ENCODE measurements around the gene USP32. TPM values are rescaled to one million over a fixed set of nuclear protein-coding genes. Genes with fewer than 3 reads are reported as not detected.
"Not testable (repeated sequence)": the region's sequence is repeated elsewhere in the genome, so short reads cannot be mapped to it uniquely, and the experiment has no call there.

Gene USP32
- polyA plus RNA-seq, 1 experiment: 23.8 TPM

- H3K4me3 ChIP-seq (ENCODE audit: low read depth, low read length): no peak overlapping the region
- TF ChIP-seq CTCF (IDR thresholded peaks at IDR 0.05; ENCODE audit: insufficient read depth, low read depth, low read length): peak; percentile 56
- ChIA-PET POLR2A (no interaction called here), CTCF (interaction anchor here (1.0 to 2.5 kb wide), 7 partner anchors 9 to 161 kb away, joined by 3 to 20 read pairs (median 3); partner anchors contain the start of gene USP32)
- no peak for DNase-seq (ENCODE audit: low read depth)
- no peaks in the 10 kb centered on the region; the same call in 1 of the 2 replicates for H3K36me3 ChIP-seq (ENCODE audit: control insufficient read depth, insufficient read depth, low read length)
- no peaks in the 10 kb centered on the region for H3K27me3 ChIP-seq (ENCODE audit: control insufficient read depth, insufficient read depth, low read length)
Measured at GRCh38 chr17:60231234-60231633, 160.7 kb downstream of the USP32 start.

GRCh38 chr17:60230358-60230757, 161.6 kb downstream of the USP32 start:
- H3K36me3 ChIP-seq (ENCODE audit: control insufficient read depth, insufficient read depth, low read length): no peaks in the 10 kb centered on the region; the same call in 1 of the 2 replicates
- DNase-seq (ENCODE audit: low read depth): no peak
- TF ChIP-seq CTCF (IDR thresholded peaks at IDR 0.05; ENCODE audit: insufficient read depth, low read depth, low read length): no peak
- H3K4me3 ChIP-seq (ENCODE audit: low read depth, low read length): no peak overlapping the region
- no peaks in the 10 kb centered on the region for H3K27me3 ChIP-seq (ENCODE audit: control insufficient read depth, insufficient read depth, low read length)
- CTCF ChIA-PET: interaction anchor here (1.4 to 2.5 kb wide), 5 partner anchors 8 to 162 kb away, joined by 3 to 20 read pairs (median 3); partner anchors contain the start of gene USP32
- POLR2A ChIA-PET: no interaction called here

GRCh38 chr17:60229188-60229802, 162.6 kb downstream of the USP32 start:
- CTCF ChIA-PET: no interaction called here
- Histone ChIP-seq H3K4me3 (ENCODE audit: low read depth, low read length) (no peak overlapping the region), H3K36me3 (ENCODE audit: control insufficient read depth, insufficient read depth, low read length) (no peaks in the 10 kb centered on the region; the same call in none of the 2 replicates), H3K27me3 (ENCODE audit: control insufficient read depth, insufficient read depth, low read length) (no peaks in the 10 kb centered on the region)
- DNase-seq (ENCODE audit: low read depth): no peak
- no peak for TF ChIP-seq CTCF (IDR thresholded peaks at IDR 0.05; ENCODE audit: insufficient read depth, low read depth, low read length)
- POLR2A ChIA-PET: no interaction called here

DNA sequence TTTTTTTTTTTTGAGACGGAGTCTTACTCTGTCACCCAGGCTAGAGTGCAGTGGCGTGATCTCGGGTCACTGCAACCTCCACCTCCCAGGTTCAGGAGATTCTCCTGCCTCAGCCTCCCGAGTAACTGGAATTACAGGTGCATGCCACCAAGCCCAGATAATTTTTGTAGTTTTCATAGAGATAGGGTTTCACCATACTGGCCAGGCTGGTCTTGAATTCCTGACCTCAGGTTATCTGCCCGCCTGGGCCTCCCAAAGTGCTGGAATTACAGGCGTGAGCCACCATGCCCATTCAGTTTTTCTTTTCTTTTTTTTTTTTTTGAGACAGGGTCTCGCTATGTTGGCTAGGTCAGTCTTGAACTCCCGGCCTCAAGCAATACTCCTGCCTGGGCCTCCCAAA, 164.7 kb downstream of the USP32 start:
- CTCF ChIA-PET: not testable (repeated sequence)

GRCh38 chr17:60224064-60224463, 167.9 kb downstream of the USP32 start:
- ChIA-PET CTCF (interaction anchor here (0.7 to 0.9 kb wide), 2 partner anchors 81 to 197 kb away, joined by 3 to 4 read pairs; no protein-coding TSS in a partner anchor), POLR2A (no interaction called here)
- Histone ChIP-seq H3K27me3 (ENCODE audit: control insufficient read depth, insufficient read depth, low read length) (no peaks in the 10 kb centered on the region), H3K4me3 (ENCODE audit: low read depth, low read length) (no peak overlapping the region), H3K36me3 (ENCODE audit: control insufficient read depth, insufficient read depth, low read length) (peaks cover 5% of the 10 kb centered on the region)
- no peak for TF ChIP-seq CTCF (IDR thresholded peaks at IDR 0.05; ENCODE audit: insufficient read depth, low read depth, low read length)
- DNase-seq (ENCODE audit: low read depth): no peak

More for the DNA sequence above, 164.7 kb downstream of the USP32 start:
- H3K27me3 ChIP-seq (ENCODE audit: control insufficient read depth, insufficient read depth, low read length); H3K36me3 ChIP-seq (ENCODE audit: control insufficient read depth, insufficient read depth, low read length); H3K4me3 ChIP-seq (ENCODE audit: low read depth, low read length); POLR2A ChIA-PET; DNase-seq (ENCODE audit: low read depth): not testable (repeated sequence)

GRCh38 chr17:60223456-60223855, 168.5 kb downstream of the USP32 start:
- POLR2A ChIA-PET: no interaction called here
- CTCF ChIA-PET: no interaction called here
- Histone ChIP-seq H3K36me3 (ENCODE audit: control insufficient read depth, insufficient read depth, low read length) (peaks cover 5% of the 10 kb centered on the region), H3K4me3 (ENCODE audit: low read depth, low read length) (no peak overlapping the region), H3K27me3 (ENCODE audit: control insufficient read depth, insufficient read depth, low read length) (no peaks in the 10 kb centered on the region)
- DNase-seq (ENCODE audit: low read depth): no peak
- no peak for TF ChIP-seq CTCF (IDR thresholded peaks at IDR 0.05; ENCODE audit: insufficient read depth, low read depth, low read length)

DNA sequence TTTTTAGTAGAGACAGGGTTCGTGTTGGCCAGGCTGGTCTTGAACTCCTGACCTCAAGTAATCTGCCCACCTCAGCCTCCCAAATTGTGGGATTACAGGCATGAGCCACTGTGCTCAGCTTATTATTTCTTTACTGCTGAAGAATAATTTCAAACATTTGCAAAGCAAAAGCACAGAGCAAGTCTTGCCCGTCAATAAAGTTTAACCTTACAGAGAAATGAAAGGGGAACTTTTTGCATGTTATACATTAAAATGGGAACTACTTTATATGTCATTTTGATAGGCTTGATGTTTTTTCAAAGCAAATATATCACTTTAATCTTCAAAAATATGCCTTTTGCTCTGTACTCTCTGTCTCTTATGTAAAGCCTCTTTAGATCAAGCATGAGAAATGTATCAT, 173.2 kb downstream of the USP32 start:
- POLR2A ChIA-PET; H3K36me3 ChIP-seq (ENCODE audit: control insufficient read depth, insufficient read depth, low read length); H3K27me3 ChIP-seq (ENCODE audit: control insufficient read depth, insufficient read depth, low read length); CTCF ChIA-PET; H3K4me3 ChIP-seq (ENCODE audit: low read depth, low read length); DNase-seq (ENCODE audit: low read depth): not testable (repeated sequence)

GRCh38 chr17:60215895-60216294, 176.0 kb downstream of the USP32 start:
- DNase-seq (ENCODE audit: low read depth); CTCF ChIA-PET; POLR2A ChIA-PET; H3K4me3 ChIP-seq (ENCODE audit: low read depth, low read length); H3K27me3 ChIP-seq (ENCODE audit: control insufficient read depth, insufficient read depth, low read length); H3K36me3 ChIP-seq (ENCODE audit: control insufficient read depth, insufficient read depth, low read length): not testable (repeated sequence)
